Mesenchymal stem cell (in vitro differentiated cells and primary cell): Measurements from ENCODE around the gene TEC.
A peak's percentile ranks its signal among the peaks of the same experiment; 100 is the strongest.

Source experiments
- DNase-seq: peaks from one replicate; pipeline ENCODE4 v3.0.0-alpha.2; 2013
- H2AFZ ChIP-seq: one replicate; pipeline ENCODE4 v1.6.1; 2013; ENCODE audit warnings: low read depth, mild to moderate bottlenecking, control low read depth, inconsistent platforms, low read length, moderate library complexity
- H2AK5ac ChIP-seq: 2 replicates; pipeline ENCODE4 v1.6.1; 2013; ENCODE audit warnings: low read length, moderate library complexity, mild to moderate bottlenecking, inconsistent platforms; ENCODE audit not compliant: severe bottlenecking
- H2BK120ac ChIP-seq: one replicate; pipeline ENCODE4 v1.6.1; 2013; ENCODE audit warnings: low read depth, mild to moderate bottlenecking, inconsistent platforms, low read length, moderate library complexity
- H2BK12ac ChIP-seq, 2 experiments: one replicate each; pipeline ENCODE4 v1.6.1; 2013; ENCODE audit warnings: inconsistent platforms in 2 of 2, low read length in 2 of 2, mild to moderate bottlenecking in 2 of 2, moderate library complexity in 2 of 2, control low read depth in 1 of 2
- H2BK15ac ChIP-seq: one replicate; pipeline ENCODE4 v1.6.1; 2013; ENCODE audit warnings: mild to moderate bottlenecking, low read depth, inconsistent platforms; ENCODE audit not compliant: poor library complexity, severe bottlenecking
- H2BK5ac ChIP-seq: 2 replicates; pipeline ENCODE4 v1.6.1; 2013; ENCODE audit warnings: low read depth, mild to moderate bottlenecking, low read length, control low read depth, inconsistent platforms; ENCODE audit not compliant: poor library complexity, severe bottlenecking
- H3K14ac ChIP-seq, 2 experiments: one replicate each; pipeline ENCODE4 v1.6.1; 2013; ENCODE audit warnings: inconsistent platforms in 2 of 2, low read length in 2 of 2, control low read depth in 1 of 2, mild to moderate bottlenecking in 1 of 2, moderate library complexity in 1 of 2
- H3K18ac ChIP-seq, 2 experiments: one replicate each; pipeline ENCODE4 v1.6.1; 2013; ENCODE audit warnings: inconsistent platforms in 2 of 2, low read length in 2 of 2, control low read depth in 1 of 2, low read depth in 1 of 2, mild to moderate bottlenecking in 1 of 2
- H3K23ac ChIP-seq, 2 experiments: one replicate each; pipeline ENCODE4 v1.6.1; 2013; ENCODE audit warnings: inconsistent platforms in 2 of 2, low read length in 2 of 2, mild to moderate bottlenecking in 2 of 2, moderate library complexity in 2 of 2, control low read depth in 1 of 2
- H3K27ac ChIP-seq: 2 replicates; pipeline ENCODE4 v1.5.1; 2013; ENCODE audit warnings: mild to moderate bottlenecking, moderate library complexity, low read length, control low read depth, inconsistent platforms; ENCODE audit not compliant: poor library complexity, severe bottlenecking
- H3K27me3 ChIP-seq, 2 experiments: 2 replicates each; pipeline versions ENCODE4 v1.6.1 to v1.7.0; 2013; ENCODE audit warnings: low read length in 2 of 2, mild to moderate bottlenecking in 2 of 2, moderate library complexity in 2 of 2, control low read depth in 1 of 2, inconsistent platforms in 1 of 2; ENCODE audit not compliant: control insufficient read depth in 1 of 2, insufficient read depth in 1 of 2
- H3K36me3 ChIP-seq, 2 experiments: 2 replicates each; pipeline versions ENCODE4 v1.6.1 to v1.7.0; 2013; ENCODE audit warnings: low read length in 2 of 2, control low read depth in 1 of 2, inconsistent platforms in 1 of 2, low read depth in 1 of 2, mild to moderate bottlenecking in 1 of 2; ENCODE audit not compliant: insufficient read depth in 2 of 2, control insufficient read depth in 1 of 2
- H3K4ac ChIP-seq, 2 experiments: one replicate each; pipeline ENCODE4 v1.6.1; 2013; ENCODE audit warnings: inconsistent platforms in 2 of 2, low read length in 2 of 2, mild to moderate bottlenecking in 2 of 2, moderate library complexity in 2 of 2, control low read depth in 1 of 2, low read depth in 1 of 2
- H3K4me1 ChIP-seq: 2 replicates; pipeline ENCODE4 v1.6.1; 2013; ENCODE audit warnings: low read depth, low read length, control low read depth; ENCODE audit not compliant: control insufficient read depth, insufficient read depth
- H3K4me2 ChIP-seq: 2 replicates; pipeline ENCODE4 v1.6.1; 2013; ENCODE audit warnings: low read length, mild to moderate bottlenecking, inconsistent platforms; ENCODE audit not compliant: poor library complexity, severe bottlenecking
- H3K4me3 ChIP-seq, 2 experiments: 2 replicates each; pipeline versions ENCODE4 v1.5.1 to v1.7.0; 2013; ENCODE audit warnings: low read length in 2 of 2, mild to moderate bottlenecking in 2 of 2, control low read depth in 1 of 2, low read depth in 1 of 2; ENCODE audit not compliant: insufficient read depth in 1 of 2
- H3K79me1 ChIP-seq: replicated peaks from 2 replicates; pipeline ENCODE4 v1.6.1; 2013; ENCODE audit warnings: mild to moderate bottlenecking, control low read depth, low read length, inconsistent platforms; ENCODE audit not compliant: poor library complexity, severe bottlenecking
- H3K9ac ChIP-seq: 2 replicates; pipeline ENCODE4 v1.7.0; 2013; ENCODE audit warnings: mild to moderate bottlenecking, low read length, moderate library complexity
- H3K9me3 ChIP-seq: 2 replicates; pipeline ENCODE4 v1.7.0; 2013; ENCODE audit warnings: mild to moderate bottlenecking, low read length; ENCODE audit not compliant: control insufficient read depth
- H4K8ac ChIP-seq: one replicate; pipeline ENCODE4 v1.6.1; 2013; ENCODE audit warnings: inconsistent platforms, mild to moderate bottlenecking, low read length, moderate library complexity
- H4K91ac ChIP-seq: one replicate; pipeline ENCODE4 v1.6.1; 2013; ENCODE audit warnings: mild to moderate bottlenecking, low read length, inconsistent platforms
- WGBS: methylation state at CpG from one replicate; pipeline ENCODE4 v1.1.7; 2013; ENCODE audit warnings: mixed read lengths; 5-methylcytosine and 5-hydroxymethylcytosine counted together

TEC gene

GRCh38 chr4:48275686-48276085, 6.0 kb upstream of the TEC start:
- no peak overlapping the region for H2BK120ac ChIP-seq
- no peak overlapping the region for H2AK5ac ChIP-seq
- peaks cover 0 to 2% of the 10 kb centered on the region in 2 experiments for H3K27me3 ChIP-seq
- H4K8ac ChIP-seq, result no peak overlapping the region
- no peaks in the 10 kb centered on the region for H3K9me3 ChIP-seq
- H3K4ac ChIP-seq, result no peak overlapping the region
- WGBS, result no CpG with 5 or more reads among the region's 2 CpGs
- no peaks in the 10 kb centered on the region for H3K36me3 ChIP-seq
- no peaks in the 10 kb centered on the region for H3K4me1 ChIP-seq
- peaks cover 2% of the 10 kb centered on the region for H3K79me1 ChIP-seq
- no peak overlapping the region for H3K4me2 ChIP-seq
- H2BK5ac ChIP-seq, result no peak overlapping the region
- H2BK15ac ChIP-seq, result no peak overlapping the region
- H3K9ac ChIP-seq, result no peak overlapping the region
- H2BK12ac ChIP-seq, result no peak overlapping the region
- no peak overlapping the region for H4K91ac ChIP-seq
- H2AFZ ChIP-seq, result no peak overlapping the region
- H3K27ac ChIP-seq, result no peak overlapping the region
- no peak for DNase-seq
- no peak overlapping the region for H3K4me3 ChIP-seq
- no peak overlapping the region for H3K23ac ChIP-seq
- H3K18ac ChIP-seq, result no peak overlapping the region
- H3K14ac ChIP-seq, result no peak overlapping the region

GRCh38 chr4:48275247-48275646, 5.6 kb upstream of the TEC start:
- Histone ChIP-seq H2AK5ac (no peak overlapping the region), H3K18ac (no peak overlapping the region), H3K9ac (no peak overlapping the region), H3K4me2 (no peak overlapping the region), H3K36me3 (no peaks in the 10 kb centered on the region), H4K91ac (no peak overlapping the region), H3K4me3 (no peak overlapping the region), H3K27me3 (peaks cover 0 to 2% of the 10 kb centered on the region in 2 experiments), H3K4ac (no peak overlapping the region), H2BK120ac (no peak overlapping the region), H2BK12ac (no peak overlapping the region), H3K79me1 (peaks cover 2% of the 10 kb centered on the region), H2AFZ (no peak overlapping the region), H3K27ac (no peak overlapping the region), H2BK5ac (no peak overlapping the region), H3K9me3 (no peaks in the 10 kb centered on the region), H4K8ac (no peak overlapping the region), H3K4me1 (peaks cover 1% of the 10 kb centered on the region), H3K23ac (no peak overlapping the region), H2BK15ac (no peak overlapping the region), H3K14ac (no peak overlapping the region)
- DNase-seq, result peak; percentile 28
- 66% methylated on average over 3 of the region's 3 CpGs for WGBS

- no peak overlapping the region for H4K8ac ChIP-seq
- H3K9ac ChIP-seq, result no peak overlapping the region
- no peaks in the 10 kb centered on the region for H3K36me3 ChIP-seq
- no peak overlapping the region for H2BK5ac ChIP-seq
- H3K4ac ChIP-seq, result no peak overlapping the region
- no peak overlapping the region for H2AK5ac ChIP-seq
- H3K14ac ChIP-seq, result no peak overlapping the region
- no peak overlapping the region for H2BK120ac ChIP-seq
- no peak overlapping the region for H2BK15ac ChIP-seq
- H3K23ac ChIP-seq, result no peak overlapping the region
- no peak overlapping the region for H4K91ac ChIP-seq
- H3K4me2 ChIP-seq, result no peak overlapping the region
- H3K27ac ChIP-seq, result no peak overlapping the region
- peak overlapping the region in 1 of 2 experiments; percentile 29 for H2BK12ac ChIP-seq
- no peak overlapping the region for H3K18ac ChIP-seq
- H3K79me1 ChIP-seq, result peaks cover 10% of the 10 kb centered on the region
- H2AFZ ChIP-seq, result no peak overlapping the region
- no peak for DNase-seq
- H3K9me3 ChIP-seq, result no peaks in the 10 kb centered on the region
- no peaks in the 10 kb centered on the region for H3K27me3 ChIP-seq
- peaks cover 3% of the 10 kb centered on the region for H3K4me1 ChIP-seq
- 93% methylated on average over 11 of the region's 11 CpGs for WGBS
- H3K4me3 ChIP-seq, result no peak overlapping the region
Measured at GRCh38 chr4:48271626-48272025, 2.0 kb upstream of the TEC start.

GRCh38 chr4:48270951-48271473, 1.4 kb upstream of the TEC start:
- H4K8ac ChIP-seq, result no peak overlapping the region
- H3K9ac ChIP-seq, result no peak overlapping the region
- no peak overlapping the region for H3K18ac ChIP-seq
- H3K9me3 ChIP-seq, result no peaks in the 10 kb centered on the region
- peak overlapping the region; percentile 52 for H2BK15ac ChIP-seq
- WGBS, result 87% methylated on average over 5 of the region's 6 CpGs
- peak overlapping the region; percentile 37 for H2AK5ac ChIP-seq
- H2BK5ac ChIP-seq, result no peak overlapping the region
- H3K36me3 ChIP-seq, result no peaks in the 10 kb centered on the region
- no peak overlapping the region for H4K91ac ChIP-seq
- H2AFZ ChIP-seq, result no peak overlapping the region
- no peak overlapping the region for H2BK120ac ChIP-seq
- peaks cover 3% of the 10 kb centered on the region for H3K4me1 ChIP-seq
- H2BK12ac ChIP-seq, result no peak overlapping the region
- no peak overlapping the region for H3K23ac ChIP-seq
- DNase-seq, result no peak
- H3K4me2 ChIP-seq, result no peak overlapping the region
- no peaks in the 10 kb centered on the region for H3K27me3 ChIP-seq
- H3K4ac ChIP-seq, result no peak overlapping the region
- peaks cover 13% of the 10 kb centered on the region for H3K79me1 ChIP-seq
- H3K4me3 ChIP-seq, result no peak overlapping the region
- no peak overlapping the region for H3K14ac ChIP-seq
- no peak overlapping the region for H3K27ac ChIP-seq
